Transverse colon (tissue), 4 donors: ENCODE data around the gene THADA. TPM values are rescaled to one million over a fixed set of nuclear protein-coding genes. Genes with fewer than 3 reads are reported as not detected.

Source experiments
- DNase-seq: peaks from one replicate; pipeline ENCODE4 v3.0.0-alpha.2; 2019
- H3K27ac ChIP-seq, 4 donors: fragments of 200-600 bp; sonication (generic); 2 replicates each; pipeline ENCODE4 v1.5.1; 2016 to 2018; ENCODE audit warnings: inconsistent platforms in 4 of 4
- H3K27me3 ChIP-seq: fragments of 200-600 bp; sonication (generic); 2 replicates; pipeline ENCODE4 v1.5.1; 2017; ENCODE audit warnings: inconsistent platforms
- H3K36me3 ChIP-seq, 4 donors: fragments of 200-600 bp; sonication (generic); 2 replicates each; pipeline ENCODE4 v1.5.1; 2017 to 2019; ENCODE audit warnings: inconsistent platforms in 4 of 4
- H3K4me1 ChIP-seq, 4 donors: fragments of 200-600 bp; sonication (generic); 2 replicates each; pipeline ENCODE4 v1.5.1; 2017 to 2020; ENCODE audit warnings: inconsistent platforms in 4 of 4
- H3K4me3 ChIP-seq, 4 donors: fragments of 200-600 bp; sonication (generic); 1 replicate in 1 of 4; 2 replicates in 3 of 4; pipeline versions ENCODE4 v1.5.1 to v1.6.1; 2017 to 2019; ENCODE audit warnings: inconsistent platforms in 4 of 4
- H3K9me3 ChIP-seq, 2 donors: fragments of 200-600 bp; sonication (generic); 2 replicates each; pipeline ENCODE4 v1.5.1; 2017 to 2019; ENCODE audit warnings: inconsistent platforms in 2 of 2
- CTCF ChIP-seq, 5 experiments: fragments of 200-600 bp in 3 of 5; fragments of 450-650 bp in 2 of 5; sonication (generic) in 3 of 5; IDR thresholded peaks; 1 replicate in 2 of 5; 2 replicates in 3 of 5; pipeline ENCODE4 v1.5.1; 2016 to 2017; ENCODE audit warnings: antibody characterized with exemption in 5 of 5, inconsistent platforms in 3 of 5, mild to moderate bottlenecking in 2 of 5, moderate library complexity in 1 of 5
- EP300 ChIP-seq: sonication (generic); formaldehyde crosslinking; IDR thresholded peaks from one replicate; pipeline ENCODE4 v1.6.1; 2017; ENCODE audit warnings: antibody characterized with exemption, low read depth
- POLR2A ChIP-seq: fragments of 450-650 bp; IDR thresholded peaks from one replicate; pipeline ENCODE4 v1.6.1; 2016; ENCODE audit warnings: antibody characterized with exemption, mild to moderate bottlenecking, moderate library complexity
- POLR2AphosphoS5 ChIP-seq, 3 donors: sonication (generic); formaldehyde crosslinking; IDR thresholded peaks; one replicate each; pipeline ENCODE4 v1.6.1; 2016; ENCODE audit warnings: antibody characterized with exemption in 3 of 3
- WGBS, 2 donors: methylation state at CpG; one replicate each; pipeline ENCODE4 v1.1.5; 2018; ENCODE audit warnings: low coverage in 1 of 2; 5-methylcytosine and 5-hydroxymethylcytosine counted together
- in situ Hi-C, 4 donors: fragments of 200-750 bp; cut with MboI; loops; one replicate each; pipeline versions ENCODE4 v1.15.0 to v1.15.1; 2017; ENCODE audit warnings: low sequenced_read_pairs in 3 of 4, low pct_ligation_motif_present in 1 of 4, low pct_unique_long_range_greater_than_20kb in 1 of 4
- intact Hi-C: fragments of 100-400 bp; cut with DNase I; formaldehyde crosslinking; loops from one replicate; pipeline ENCODE4 v1.15.1; 2023; ENCODE audit warnings: low total_unique reads
- total RNA-seq, 4 donors: library from RNA; depleted of rRNA; stranded (reverse); fragments of >200 nt; gene quantifications; one replicate each; pipeline ENCODE4 v1.1.0, GENCODE V29; 2016

THADA gene
- total RNA-seq, 4 donors from 2014 or later = 21.7 to 78.6 (median 28.1) TPM

GRCh38 chr2:43513796-43514195, 82.0 kb downstream of the THADA start:
- Histone ChIP-seq H3K27ac (peak overlapping the region; percentile 29 to 54 (median 42)), H3K4me3 (no peak overlapping the region)

GRCh38 chr2:43513216-43513615, 82.6 kb downstream of the THADA start:
- in situ Hi-C loops = no loop called here
- H3K4me1 ChIP-seq = peaks cover 5 to 27% (median 8%) of the 10 kb centered on the region in 4 donors
- H3K4me3 ChIP-seq = no peak overlapping the region
- no peak for DNase-seq
- H3K27me3 ChIP-seq = no peaks in the 10 kb centered on the region
- no peaks in the 10 kb centered on the region for H3K9me3 ChIP-seq
- H3K27ac ChIP-seq = peak overlapping the region; percentile 29 to 54 (median 42)
- TF ChIP-seq POLR2AphosphoS5 (IDR thresholded peaks at IDR 0.05) (no peak), POLR2A (no peak), CTCF (IDR thresholded peaks at IDR 0.05) (no peak), EP300 (no peak)
- no peaks in the 10 kb centered on the region for H3K36me3 ChIP-seq
- intact Hi-C loops = no loop called here

More at GRCh38 chr2:43513796-43514195, 82.0 kb downstream of the THADA start:
- 91 to 95% methylated on average over 3 of the region's 3 CpGs for WGBS, 2 donors
- no peak for DNase-seq
- TF ChIP-seq CTCF (IDR thresholded peaks at IDR 0.05) (no peak), POLR2AphosphoS5 (IDR thresholded peaks at IDR 0.05) (no peak), POLR2A (no peak), EP300 (no peak)
- Histone ChIP-seq H3K36me3 (no peaks in the 10 kb centered on the region), H3K4me1 (peaks cover 5 to 32% (median 10%) of the 10 kb centered on the region in 4 donors), H3K27me3 (no peaks in the 10 kb centered on the region), H3K9me3 (no peaks in the 10 kb centered on the region)
- intact Hi-C loops = no loop called here
- in situ Hi-C loops = no loop called here

- no peaks in the 10 kb centered on the region for H3K9me3 ChIP-seq
- H3K27me3 ChIP-seq = no peaks in the 10 kb centered on the region
- no peak overlapping the region for H3K4me3 ChIP-seq
- WGBS, 2 donors = 89 to 94% methylated on average over 2 to 3 of the region's 3 CpGs
- intact Hi-C loops = no loop called here
- H3K27ac ChIP-seq = no peak overlapping the region
- no peak for TF ChIP-seq CTCF (IDR thresholded peaks at IDR 0.05)
- no peak for DNase-seq
- no peaks in the 10 kb centered on the region for H3K36me3 ChIP-seq
- in situ Hi-C loops = no loop called here
- H3K4me1 ChIP-seq = peaks cover 0 to 9% (median 5%) of the 10 kb centered on the region in 4 donors
Measured at GRCh38 chr2:43511199-43511598, 84.6 kb downstream of the THADA start.

DNA sequence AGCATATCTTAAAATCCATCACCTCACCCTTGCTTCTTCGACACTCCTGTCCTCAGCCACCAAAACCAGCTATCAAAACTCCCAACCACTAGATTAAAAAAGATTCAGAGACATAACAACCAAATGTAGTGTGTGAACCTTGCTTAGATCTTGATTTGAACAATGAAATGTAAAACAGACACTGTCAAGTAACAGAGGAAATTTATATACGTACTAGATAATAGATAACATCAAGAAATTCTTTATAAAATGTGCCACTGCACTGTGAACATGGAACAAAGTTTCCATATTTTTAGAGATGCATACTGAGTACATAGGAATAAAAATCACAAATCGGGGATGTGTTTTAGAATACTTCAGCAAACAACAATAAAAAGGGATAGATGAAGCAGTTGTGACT, 86.0 kb downstream of the THADA start:
- WGBS, 2 donors = 56 to 77% methylated on average over 3 of the region's 3 CpGs
- in situ Hi-C loops = no loop called here
- no peak for DNase-seq

More for the DNA sequence above, 86.0 kb downstream of the THADA start:
- intact Hi-C loops = no loop called here
- Histone ChIP-seq H3K9me3 (no peaks in the 10 kb centered on the region), H3K4me3 (no peak overlapping the region), H3K27ac (no peak overlapping the region), H3K4me1 (peaks cover 0 to 9% (median 5%) of the 10 kb centered on the region in 4 donors), H3K36me3 (peaks cover 0 to 6% (median 0%) of the 10 kb centered on the region in 4 donors), H3K27me3 (no peaks in the 10 kb centered on the region)
- no peak for TF ChIP-seq POLR2A
- TF ChIP-seq CTCF (IDR thresholded peaks at IDR 0.05) = no peak
- TF ChIP-seq POLR2AphosphoS5 (IDR thresholded peaks at IDR 0.05) = no peak
- TF ChIP-seq EP300 = no peak
